NCI-H1930 (cell line): ENCODE data around the gene DCP1A.
"Not testable (repeated sequence)": the region's sequence is repeated elsewhere in the genome, so short reads cannot be mapped to it uniquely, and the experiment has no call there.

Source experiments
- DNase-seq, 2 experiments: peaks; one replicate each; lab custom pipeline; 2025; lab: John Stamatoyannopoulos, UW

DCP1A gene

DNA sequence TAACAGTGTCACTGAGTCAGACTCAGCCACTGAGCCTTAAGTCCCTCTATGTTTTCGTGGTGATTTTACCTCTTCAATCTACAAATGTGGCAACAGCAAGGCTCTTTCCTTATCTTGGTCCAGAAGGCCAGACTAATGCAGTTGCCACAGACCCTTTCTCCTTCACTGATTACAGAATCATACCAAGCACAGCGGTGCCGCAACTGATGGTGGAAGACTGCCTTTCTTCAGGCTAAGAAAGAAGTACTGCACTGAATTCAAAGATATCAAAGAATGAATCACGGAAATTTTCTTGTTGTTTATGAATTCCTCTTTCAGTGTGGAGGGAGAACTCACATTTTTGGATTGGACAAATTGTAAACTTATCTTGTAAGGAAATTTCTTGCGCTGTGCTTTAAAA lies 18.6 kb downstream of the DCP1A start:
- DNase-seq, result no peak

DNA sequence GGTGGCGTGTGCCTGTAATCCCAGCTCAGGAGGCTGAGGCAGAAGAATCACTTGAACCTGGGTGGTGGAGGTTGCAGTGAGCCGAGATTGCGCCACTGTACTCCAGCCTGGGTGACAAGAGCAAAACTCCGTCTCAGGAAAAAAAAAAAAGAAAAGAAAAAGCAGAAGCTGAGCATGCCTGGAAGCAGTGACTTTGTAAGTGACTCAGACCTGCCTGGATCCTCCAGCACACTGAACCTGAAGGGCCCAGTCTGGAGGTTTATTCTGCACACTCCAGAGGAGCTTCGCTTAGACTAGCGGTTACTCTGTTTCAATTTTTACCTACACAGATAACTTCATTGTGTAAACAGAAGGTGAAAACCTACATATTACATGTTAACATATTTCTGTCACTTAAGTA lies 19.4 kb downstream of the DCP1A start:
- DNase-seq, result not testable (repeated sequence)

DNA sequence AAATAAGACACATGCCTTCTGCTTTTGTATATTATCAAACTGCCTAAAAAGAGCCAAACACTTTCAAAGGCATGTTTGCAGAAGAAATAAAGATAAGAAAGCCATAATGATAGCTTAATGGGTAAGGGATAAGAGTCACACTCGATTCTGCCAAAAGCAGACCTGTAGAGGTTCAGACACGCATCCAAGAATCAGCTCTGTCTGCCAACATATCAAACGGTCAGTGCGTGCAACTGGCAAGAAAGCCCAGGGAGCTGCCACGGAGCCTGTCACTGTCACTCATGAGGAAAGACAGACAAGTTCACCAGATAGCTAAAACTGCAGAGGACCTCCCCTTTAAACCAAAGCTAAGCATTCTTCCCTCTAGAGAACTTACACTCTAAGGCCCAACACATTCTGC lies 23.2 kb downstream of the DCP1A start:
- no peak for DNase-seq

DNA sequence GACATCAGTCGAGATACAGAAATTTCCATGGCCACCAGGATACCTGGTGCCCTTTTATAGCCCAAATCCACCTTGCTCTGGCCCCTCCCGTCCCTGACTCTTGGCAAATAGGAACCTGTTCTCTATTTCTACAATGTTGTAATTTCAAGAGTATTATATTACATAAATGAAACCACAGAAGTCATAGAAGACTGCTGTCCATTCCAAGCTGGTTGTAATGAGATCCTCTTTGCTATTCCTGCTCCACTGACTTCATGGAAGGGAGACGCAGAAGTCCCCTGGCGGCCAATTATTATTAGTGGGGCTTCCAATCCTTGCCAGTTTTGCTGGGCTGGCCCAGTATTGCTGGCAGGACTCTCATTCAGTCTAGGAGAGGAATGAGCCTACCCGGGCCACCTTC lies 26.6 kb downstream of the DCP1A start:
- no peak for DNase-seq

DNA sequence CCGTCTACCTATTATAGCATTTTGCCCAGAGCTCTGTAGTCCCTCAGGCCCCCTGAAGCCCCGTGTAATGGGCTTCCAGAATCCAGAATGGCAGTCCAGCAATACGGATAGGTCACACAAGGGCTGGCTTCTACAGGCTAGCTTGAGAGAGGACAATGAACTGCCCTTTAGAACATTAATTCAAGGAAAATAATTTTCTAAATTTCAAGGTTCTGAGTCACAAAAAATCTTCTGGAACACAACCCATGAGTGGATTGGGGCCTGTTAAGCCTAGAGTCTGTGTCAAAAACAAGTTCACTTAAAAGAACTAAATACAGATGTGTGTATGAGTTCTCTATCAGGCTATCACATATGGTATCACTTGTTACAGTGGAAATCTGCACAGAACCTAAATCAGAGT lies 28.8 kb downstream of the DCP1A start:
- DNase-seq, result no peak

DNA sequence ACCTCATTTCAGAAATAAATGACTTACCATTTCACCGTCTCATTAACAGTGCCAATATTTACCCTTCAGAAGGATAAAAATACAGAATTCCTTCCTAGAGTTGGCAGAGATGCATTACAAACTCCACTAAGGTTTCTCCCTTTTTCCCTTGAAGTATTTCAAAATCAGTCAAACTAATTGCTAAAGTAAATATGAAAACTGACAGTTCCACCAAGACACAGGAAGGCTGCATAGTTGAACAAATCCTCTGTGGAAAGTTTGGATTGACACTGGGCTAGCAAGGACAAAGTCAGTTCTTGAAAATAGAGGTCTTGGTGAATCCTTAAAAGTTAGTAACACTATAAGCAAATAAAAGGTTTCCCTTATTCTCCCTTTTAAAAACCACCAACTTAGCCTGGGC lies 34.5 kb downstream of the DCP1A start:
- DNase-seq, result no peak

DNA sequence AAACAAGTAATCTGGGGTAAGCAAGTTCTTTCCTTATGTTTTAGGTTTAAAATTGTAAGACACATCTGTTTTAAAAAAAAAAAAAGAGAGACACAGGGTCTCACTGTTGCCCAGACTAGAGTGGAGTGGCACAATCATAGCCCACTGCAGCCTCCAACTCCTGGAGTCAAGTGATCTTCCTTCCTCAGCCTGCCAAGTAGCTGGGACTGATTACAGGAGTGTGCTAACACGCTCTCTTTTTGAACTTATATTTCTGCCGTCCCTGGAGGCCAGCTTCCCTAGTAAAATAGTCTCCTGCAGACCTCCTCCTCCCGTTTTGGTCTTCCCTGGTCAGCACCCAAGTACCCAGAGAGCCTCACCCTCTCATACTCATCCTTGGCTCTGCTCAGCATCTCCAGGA lies 35.5 kb downstream of the DCP1A start:
- DNase-seq, result no peak

DNA sequence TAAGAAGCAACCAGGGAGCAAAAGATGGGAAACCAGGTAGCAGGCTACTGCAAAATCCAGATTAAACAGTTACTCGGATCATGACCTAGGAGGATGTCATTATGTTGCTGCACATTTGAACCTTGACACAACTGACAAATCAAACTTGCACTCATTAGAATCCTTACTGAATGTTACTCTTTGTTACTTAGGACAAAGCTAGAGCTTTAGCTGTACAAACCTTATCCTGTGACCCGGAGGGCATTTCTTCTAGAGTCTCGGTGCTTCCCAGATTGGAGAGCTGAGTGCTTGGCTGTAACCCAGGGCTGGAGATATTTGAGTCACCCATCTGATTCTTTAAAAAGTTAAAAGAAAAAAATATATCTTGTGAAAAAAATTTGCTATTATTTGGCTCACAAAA lies 43.4 kb downstream of the DCP1A start:
- DNase-seq, result no peak

DNA sequence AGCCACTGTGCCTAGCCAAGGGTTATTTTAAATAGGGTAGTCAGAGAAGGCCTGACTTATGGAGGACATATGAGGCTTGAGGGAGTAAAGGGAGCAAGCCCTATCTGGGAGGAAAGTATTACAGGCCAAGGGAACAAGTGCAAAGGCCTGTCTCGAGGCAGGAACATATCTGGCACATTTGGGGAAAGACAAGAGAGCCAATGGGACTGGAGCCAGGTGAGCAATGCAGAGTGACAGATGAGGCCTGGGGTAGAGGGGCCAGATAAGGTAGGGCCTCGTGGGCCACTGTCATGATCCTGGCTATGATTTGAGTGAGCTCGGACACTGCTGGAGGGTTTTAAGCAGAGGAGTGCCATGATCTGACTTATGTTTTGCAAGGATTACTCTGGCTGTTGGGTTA lies 43.8 kb downstream of the DCP1A start:
- no peak for DNase-seq

DNA sequence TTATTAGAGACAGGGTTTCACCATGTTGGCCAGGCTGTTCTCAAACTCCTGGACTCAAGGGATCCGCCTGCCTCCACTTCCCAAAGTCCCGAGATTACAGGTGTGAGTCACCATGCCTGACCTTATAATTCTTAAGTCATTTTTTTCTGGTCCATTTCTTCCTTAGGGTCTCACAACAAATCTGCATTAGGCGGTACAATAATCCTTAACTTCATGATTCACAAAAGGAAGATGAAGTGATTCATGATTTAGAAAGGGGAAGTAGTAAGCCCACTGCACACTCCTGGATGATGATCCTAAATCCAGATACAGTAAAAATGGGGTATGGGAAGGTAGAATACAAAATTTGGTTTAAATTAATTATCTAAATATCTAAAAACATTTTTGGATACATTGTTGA lies 46.5 kb downstream of the DCP1A start:
- DNase-seq, result no peak

DNA sequence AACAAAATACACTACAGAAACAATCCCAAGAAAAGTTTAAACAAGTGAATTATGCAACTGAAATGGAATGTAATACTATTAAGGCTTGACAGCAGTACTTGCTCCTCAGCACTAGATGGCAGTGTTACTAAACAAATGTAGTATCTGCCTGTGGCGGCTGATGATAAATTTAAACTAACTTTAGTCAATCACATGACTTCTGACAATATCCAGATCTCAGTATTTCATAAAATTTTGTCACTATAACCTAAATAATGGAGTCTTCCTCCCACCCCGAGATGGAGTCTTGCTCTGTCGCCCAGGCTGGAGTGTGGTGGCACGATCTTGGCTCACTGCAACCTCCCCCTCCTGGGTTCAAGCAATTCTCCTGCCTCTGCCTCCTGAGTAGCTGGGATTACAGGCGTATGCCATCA lies 47.7 kb downstream of the DCP1A start:
- DNase-seq, result peak in 1 of 2 experiments; percentile 7

DNA sequence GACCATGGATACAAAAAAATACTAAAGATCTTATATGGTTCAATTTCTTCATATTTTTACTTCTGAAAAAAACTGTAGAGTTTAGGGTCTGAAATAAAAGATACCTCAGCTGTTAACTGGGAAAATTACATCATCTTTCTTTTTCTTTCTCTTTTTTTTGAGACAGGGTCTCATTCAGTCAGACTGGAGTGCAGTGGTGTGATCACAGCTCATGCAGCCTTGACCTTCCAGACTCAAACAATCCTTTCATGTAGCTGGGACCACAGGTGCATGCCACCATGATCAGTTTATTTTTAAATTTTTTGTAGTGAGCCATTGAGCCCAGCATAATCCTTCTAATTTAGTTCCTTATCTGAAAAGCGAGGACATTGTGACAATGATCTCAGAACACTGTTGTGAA lies 51.9 kb downstream of the DCP1A start:
- no peak for DNase-seq

DNA sequence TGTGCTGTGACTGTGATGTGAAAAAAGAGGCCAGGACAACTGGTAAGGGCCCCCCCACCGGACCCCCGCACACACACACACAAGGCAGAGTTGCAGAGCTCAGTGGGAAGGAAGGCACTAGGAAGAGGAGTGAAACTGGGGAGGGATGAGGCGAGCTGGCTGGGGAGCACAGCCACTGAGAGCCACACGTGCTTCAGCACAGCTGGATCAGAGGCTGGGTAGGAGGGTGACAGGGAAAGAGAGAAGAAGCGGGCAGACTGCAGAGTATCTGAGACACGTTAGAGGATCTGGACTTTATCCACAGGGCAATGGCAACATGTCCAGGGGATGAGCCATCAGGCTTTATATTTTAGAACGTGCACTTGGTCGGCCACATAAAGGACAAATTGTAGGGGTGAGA lies 53.5 kb downstream of the DCP1A start:
- no peak for DNase-seq

DNA sequence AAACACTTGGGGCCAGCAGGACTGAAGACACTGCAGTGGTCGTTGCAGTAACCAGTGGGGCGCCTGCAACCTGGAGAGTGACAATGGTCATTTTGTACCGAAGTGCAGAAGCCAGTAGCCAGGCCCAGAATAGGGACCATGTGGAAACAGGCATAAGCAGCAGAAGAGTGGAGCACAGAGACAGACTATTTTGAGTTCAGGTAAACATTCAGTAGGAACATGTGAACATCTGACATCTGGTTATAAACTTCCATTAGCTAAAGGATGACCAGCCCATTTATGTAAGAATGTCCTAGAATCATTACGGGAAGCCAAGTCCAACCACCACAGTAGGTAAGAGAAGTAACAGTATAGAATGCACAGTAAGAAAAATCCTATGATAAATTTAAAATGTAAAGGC lies 59.1 kb downstream of the DCP1A start:
- no peak for DNase-seq

DNA sequence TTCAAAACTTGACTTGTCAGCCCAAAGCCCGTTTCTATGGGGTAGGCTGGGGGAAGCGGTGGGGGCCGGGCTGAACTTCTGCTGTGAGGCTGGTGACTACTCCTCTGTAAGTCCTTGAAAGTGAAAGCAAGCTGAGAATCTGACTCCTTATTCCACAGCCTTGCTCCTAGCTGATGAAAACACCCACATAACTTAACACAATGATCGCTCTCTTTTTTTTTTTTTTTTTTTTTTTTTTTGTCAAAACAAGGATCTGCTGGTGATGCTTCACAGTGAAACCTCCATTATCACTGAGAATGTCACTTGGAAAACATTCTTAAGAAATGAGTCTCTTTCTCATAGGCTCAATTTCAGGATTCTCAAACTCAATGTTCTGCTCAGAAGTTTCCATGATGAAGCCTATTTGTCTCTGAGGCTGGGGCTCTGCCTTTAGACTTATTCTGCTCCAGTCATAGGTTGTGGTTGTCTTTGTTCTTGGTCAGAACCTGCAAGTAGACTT lies 60.2 kb downstream of the DCP1A start:
- no peak for DNase-seq

DNA sequence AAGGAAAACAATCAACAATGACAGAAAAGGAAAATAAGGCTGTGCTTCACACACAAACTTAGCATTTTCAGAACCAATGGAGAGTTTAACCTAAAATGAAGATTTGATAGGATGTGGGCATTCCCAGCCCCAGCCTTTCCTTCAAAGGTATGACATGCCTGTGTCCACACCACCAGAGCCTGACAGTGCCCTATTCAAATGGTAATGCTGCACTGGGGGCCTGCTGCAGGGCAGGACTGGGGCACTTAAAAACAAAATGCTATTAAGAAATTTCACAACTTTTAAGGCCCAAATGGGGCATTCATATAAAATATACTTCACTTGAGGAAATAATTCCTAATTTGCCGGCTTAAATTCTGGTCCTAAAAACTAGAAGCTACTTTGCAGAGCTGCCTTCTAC lies 60.6 kb downstream of the DCP1A start:
- no peak for DNase-seq

DNA sequence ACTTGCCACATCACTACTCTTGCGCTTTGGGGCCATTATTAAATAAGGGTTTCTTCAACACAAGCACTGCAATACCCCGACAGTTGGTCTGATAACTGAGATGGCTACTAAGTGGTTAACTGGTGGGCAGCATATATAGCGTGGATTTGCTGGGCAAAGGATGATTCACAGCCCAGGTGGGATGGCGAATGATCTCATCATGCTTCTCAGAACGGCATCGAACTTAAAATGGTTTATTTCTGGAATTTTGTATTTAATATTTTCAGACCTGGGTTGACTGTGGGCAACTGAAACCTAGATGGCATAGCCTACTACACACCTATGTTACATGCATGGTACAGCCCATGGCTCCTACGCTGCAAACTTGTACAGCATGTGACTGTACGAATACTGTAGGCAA lies 64.8 kb downstream of the DCP1A start:
- no peak for DNase-seq

DNA sequence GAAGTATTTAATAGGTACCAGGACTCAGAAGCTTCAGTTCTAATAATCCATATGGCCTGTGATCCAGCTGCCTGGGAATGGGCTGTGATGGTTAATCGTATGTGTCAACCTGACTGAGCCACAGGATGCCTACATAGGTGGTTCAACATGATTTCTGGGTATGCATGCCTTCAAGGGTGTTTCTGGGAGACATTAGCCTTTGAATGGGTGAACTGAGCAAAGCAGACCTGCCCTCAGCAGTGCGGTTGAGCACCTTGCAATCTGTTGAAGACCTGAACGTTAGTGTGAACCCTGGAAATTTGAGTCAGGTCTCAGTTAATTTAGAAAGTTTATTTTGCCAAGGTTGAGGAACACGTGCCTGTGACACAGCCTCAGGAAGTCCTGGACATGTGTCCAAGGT lies 68.7 kb downstream of the DCP1A start:
- DNase-seq, result no peak

DNA sequence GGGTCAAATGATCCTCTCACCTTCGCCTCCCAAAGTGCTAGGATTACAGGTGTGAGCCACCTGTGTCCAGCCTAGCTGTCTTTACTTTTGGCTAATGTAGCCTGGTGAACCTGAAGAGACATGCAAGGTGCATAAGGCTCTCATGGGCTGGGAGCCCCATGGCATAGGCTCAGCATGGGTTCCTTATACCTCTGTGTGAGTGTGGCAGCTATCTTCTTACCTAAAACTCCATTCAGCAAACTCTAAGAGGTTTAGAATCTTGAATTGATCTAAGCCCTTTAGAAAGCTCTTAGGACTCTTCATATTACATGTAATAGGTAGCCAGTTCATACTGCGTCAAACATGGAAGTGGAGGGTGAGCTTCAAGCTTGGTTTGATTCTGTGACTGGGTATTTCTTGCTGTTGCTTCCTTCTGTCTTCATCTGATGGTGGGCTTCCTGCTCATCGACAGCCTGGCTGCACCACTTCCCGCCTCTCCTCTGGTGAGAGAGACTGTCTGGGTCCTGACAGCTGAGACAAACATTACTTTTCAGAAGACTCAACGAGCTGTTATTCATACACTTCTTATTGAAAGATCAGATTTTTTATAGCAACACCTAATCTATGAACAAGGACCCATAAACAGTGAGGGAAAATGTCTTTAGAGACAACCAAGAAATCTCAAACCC lies 72.3 kb downstream of the DCP1A start:
- no peak for DNase-seq

DNA sequence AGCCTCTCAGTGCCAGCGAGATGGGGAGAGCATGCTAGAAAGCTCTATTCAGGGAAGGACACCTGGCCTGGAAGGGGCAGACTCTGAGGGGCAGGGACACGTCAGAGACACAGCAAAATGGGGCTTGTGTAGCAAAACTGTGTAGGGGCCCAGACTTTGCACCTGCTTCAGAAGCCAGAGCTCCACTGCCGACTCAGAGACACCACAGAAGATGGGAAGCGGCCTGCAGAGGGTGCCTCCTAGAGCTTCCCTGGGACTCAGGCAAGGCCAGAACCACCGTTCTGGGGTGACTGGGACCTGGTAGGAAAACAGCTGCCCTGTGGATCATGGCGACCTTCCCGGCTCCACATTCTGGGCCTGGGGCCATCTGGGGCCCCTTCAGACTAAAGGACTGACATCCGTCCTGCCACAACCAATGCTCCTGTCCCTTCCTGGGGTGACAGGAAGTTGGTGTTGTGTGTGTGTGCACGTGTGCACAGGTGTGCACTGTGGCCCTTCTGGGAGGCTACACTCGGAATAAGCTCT lies 74.1 kb downstream of the DCP1A start:
- no peak for DNase-seq

DNA sequence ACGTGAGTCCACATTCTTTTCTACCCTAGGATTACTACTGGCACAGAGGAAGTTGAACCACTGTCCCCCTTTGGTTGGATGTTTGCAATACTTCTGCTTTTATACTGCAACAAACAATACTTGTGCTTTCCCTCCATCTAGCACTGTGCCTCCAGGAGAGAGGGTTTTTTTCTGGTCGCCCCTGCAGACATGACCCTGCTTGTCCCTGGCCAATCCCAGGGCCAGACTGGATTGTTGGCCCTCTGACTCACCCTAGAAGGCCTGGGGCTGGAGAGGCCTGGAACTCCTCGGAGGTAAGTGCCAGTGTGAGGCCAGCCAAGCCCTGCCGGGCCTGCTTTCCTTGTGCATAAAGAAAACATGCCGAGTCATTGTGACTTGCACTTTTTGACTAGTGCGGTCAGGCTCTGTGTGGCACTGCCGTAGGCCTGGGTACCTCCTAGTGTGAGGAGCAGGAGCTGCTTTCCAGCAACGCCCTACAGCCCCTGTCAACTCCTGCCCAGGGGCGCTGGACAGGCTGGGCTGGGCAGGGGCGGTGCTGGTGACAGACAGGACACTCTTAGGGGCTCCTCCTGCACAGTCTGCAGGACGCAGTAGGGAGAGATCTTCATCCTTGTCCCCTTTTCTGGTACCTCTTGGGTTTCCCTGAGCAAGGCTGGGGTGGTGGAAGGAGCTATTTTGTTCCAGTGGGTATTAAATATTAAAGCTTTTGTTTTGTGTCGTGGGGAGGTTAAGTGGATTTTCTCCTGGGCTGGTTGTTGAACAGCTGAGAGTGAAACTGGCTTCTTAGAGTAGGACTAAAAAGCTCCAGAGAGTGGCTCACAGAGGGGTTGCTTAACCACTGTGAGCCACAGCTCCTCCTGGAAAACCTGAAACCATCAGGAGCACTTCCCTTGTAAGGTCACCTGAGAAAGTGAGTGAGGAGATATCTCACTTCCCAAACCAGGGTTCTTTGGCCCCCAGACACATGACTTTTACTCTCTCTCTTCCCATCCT lies 77.2 kb downstream of the DCP1A start:
- DNase-seq, result peak; percentile 36 to 67

DNA sequence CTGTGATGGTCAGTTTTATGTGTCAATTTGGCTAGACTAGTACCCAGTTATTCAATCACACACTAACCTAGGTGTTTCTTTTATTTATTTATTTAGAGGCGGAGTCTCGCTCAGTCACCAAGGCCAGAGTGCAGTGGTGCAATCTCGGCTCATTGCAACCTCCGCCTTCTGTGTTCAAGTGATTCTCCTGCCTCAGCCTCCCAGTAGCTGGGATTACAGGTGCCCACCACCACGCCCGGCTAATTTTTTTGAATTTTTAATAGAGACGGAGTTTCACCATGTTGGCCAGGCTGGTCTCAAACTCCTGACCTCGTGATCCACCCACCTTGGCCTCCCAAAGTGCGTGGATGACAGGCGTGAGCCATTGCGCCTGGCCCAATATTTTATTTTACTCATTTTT lies 78.2 kb downstream of the DCP1A start:
- DNase-seq, result not testable (repeated sequence)

DNA sequence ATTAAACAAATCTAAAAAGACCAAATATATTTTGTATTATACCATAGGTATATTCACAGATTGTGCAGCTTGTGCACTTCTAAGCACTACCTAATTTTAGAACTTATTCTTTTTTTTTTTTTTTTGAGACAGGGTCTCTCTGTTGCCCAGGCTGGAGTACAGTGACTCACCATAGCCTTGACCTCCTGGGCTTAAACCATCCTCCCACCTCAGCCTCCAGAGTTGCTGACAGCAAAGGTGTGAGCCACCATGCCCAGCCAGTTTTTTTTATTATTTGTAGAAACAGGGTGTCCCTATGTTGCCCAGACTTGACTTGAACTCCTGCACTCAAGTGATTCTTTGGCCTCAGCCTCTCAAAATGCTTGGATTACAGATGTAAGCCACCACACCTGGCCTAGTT lies 79.6 kb downstream of the DCP1A start:
- DNase-seq, result no peak
